Esophagus muscularis mucosa (tissue), 4 donors: ENCODE data around the gene CAPN14. TPM values are rescaled to one million over a fixed set of nuclear protein-coding genes. Genes with fewer than 3 reads are reported as not detected.

Source experiments
- DNase-seq: peaks from one replicate; pipeline ENCODE4 v3.0.0-alpha.2; 2017; ENCODE audit errors: extremely low spot score
- H3K27ac ChIP-seq, 4 donors: fragments of 200-600 bp; sonication (generic); replicated peaks in 1 of 4; 1 replicate in 3 of 4; 2 replicates in 1 of 4; pipeline ENCODE4 v1.5.1; 2016 to 2019; ENCODE audit warnings: mild to moderate bottlenecking in 1 of 4
- H3K27me3 ChIP-seq, 4 donors: fragments of 200-600 bp; sonication (generic); one replicate each; pipeline versions ENCODE4 v1.5.1 to v1.6.0; 2016 to 2019
- H3K36me3 ChIP-seq, 4 donors: fragments of 200-600 bp; sonication (generic); one replicate each; pipeline ENCODE4 v1.5.1; 2016 to 2019
- H3K4me1 ChIP-seq, 4 donors: fragments of 200-600 bp; sonication (generic); one replicate each; pipeline ENCODE4 v1.5.1; 2016 to 2019
- H3K4me3 ChIP-seq, 4 donors: fragments of 200-600 bp; sonication (generic); 1 replicate in 2 of 4; 2 replicates in 2 of 4; pipeline ENCODE4 v1.5.1; 2016 to 2019; ENCODE audit warnings: mild to moderate bottlenecking in 4 of 4, moderate library complexity in 1 of 4
- H3K9me3 ChIP-seq, 4 donors: fragments of 200-600 bp; sonication (generic); 1 replicate in 3 of 4; 2 replicates in 1 of 4; pipeline ENCODE4 v1.5.1; 2016 to 2019
- EP300 ChIP-seq: sonication (generic); formaldehyde crosslinking; IDR thresholded peaks from one replicate; pipeline ENCODE4 v1.6.1; 2017; ENCODE audit warnings: antibody characterized with exemption
- POLR2A ChIP-seq: fragments of 450-650 bp; IDR thresholded peaks from one replicate; pipeline ENCODE4 v1.6.1; 2017; ENCODE audit warnings: antibody characterized with exemption, moderate library complexity, mild to moderate bottlenecking, low read depth
- POLR2AphosphoS5 ChIP-seq, 2 donors: sonication (generic); formaldehyde crosslinking; IDR thresholded peaks; one replicate each; pipeline ENCODE4 v1.6.1; 2017; ENCODE audit warnings: antibody characterized with exemption in 2 of 2
- WGBS: methylation state at CpG from one replicate; pipeline ENCODE4 v1.1.5; 2018; 5-methylcytosine and 5-hydroxymethylcytosine counted together
- intact Hi-C: fragments of 100-400 bp; cut with DNase I; formaldehyde crosslinking; loops from one replicate; pipeline ENCODE4 v1.15.1; 2023
- total RNA-seq, 4 donors: library from RNA; depleted of rRNA; stranded (reverse); fragments of >200 nt; gene quantifications; one replicate each; pipeline versions ENCODE4 v1.1.0 to v1.2.1, GENCODE V29; 2016
- TF ChIP-seq, protein P1 (sequence below), 3 experiments: fragments of 200-600 bp in 2 of 3; fragments of 450-650 bp in 1 of 3; sonication (generic) in 2 of 3; IDR thresholded peaks; one replicate each; pipeline ENCODE4 v1.5.1; 2017 to 2019; ENCODE audit warnings: antibody characterized with exemption in 3 of 3, mild to moderate bottlenecking in 2 of 3, moderate library complexity in 1 of 3

CAPN14 gene
- total RNA-seq, 4 donors from 2014 or later = 0.42 TPM; not detected in 3

DNA sequence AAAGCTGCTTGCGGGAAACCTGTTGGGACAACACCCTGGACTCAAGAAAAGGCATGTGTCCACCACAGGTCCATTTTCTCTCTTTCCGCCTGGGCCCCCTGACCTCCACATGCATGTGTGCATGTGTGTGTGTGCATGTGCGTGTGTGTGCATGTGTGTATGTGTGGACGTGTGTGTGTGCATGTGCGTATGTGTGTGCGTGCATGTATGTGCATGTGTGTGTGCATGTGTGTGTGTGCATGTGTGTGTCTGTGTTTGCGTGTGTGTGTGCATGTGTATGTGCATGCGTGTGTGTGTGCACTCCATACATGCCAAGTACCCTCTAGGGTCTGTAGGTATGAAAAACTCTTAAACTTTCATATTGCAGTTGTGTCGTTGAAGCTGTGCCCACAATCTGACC is 16.3 kb downstream of the CAPN14 start:
- WGBS = 84% methylated on average over 9 of the region's 9 CpGs
- Histone ChIP-seq H3K27me3 (no peaks in the 10 kb centered on the region), H3K4me1 (peaks cover 0 to 3% (median 0%) of the 10 kb centered on the region in 4 donors), H3K36me3 (no peaks in the 10 kb centered on the region), H3K9me3 (no peaks in the 10 kb centered on the region), H3K27ac (no peak overlapping the region), H3K4me3 (no peak overlapping the region)
- intact Hi-C loops = no loop called here
- DNase-seq = no peak
- TF ChIP-seq POLR2A (no peak), EP300 (no peak), POLR2AphosphoS5 (IDR thresholded peaks at IDR 0.05) (no peak)
- TF ChIP-seq, protein P1, sequence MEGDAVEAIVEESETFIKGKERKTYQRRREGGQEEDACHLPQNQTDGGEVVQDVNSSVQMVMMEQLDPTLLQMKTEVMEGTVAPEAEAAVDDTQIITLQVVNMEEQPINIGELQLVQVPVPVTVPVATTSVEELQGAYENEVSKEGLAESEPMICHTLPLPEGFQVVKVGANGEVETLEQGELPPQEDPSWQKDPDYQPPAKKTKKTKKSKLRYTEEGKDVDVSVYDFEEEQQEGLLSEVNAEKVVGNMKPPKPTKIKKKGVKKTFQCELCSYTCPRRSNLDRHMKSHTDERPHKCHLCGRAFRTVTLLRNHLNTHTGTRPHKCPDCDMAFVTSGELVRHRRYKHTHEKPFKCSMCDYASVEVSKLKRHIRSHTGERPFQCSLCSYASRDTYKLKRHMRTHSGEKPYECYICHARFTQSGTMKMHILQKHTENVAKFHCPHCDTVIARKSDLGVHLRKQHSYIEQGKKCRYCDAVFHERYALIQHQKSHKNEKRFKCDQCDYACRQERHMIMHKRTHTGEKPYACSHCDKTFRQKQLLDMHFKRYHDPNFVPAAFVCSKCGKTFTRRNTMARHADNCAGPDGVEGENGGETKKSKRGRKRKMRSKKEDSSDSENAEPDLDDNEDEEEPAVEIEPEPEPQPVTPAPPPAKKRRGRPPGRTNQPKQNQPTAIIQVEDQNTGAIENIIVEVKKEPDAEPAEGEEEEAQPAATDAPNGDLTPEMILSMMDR (IDR thresholded peaks at IDR 0.05) = no peak

DNA sequence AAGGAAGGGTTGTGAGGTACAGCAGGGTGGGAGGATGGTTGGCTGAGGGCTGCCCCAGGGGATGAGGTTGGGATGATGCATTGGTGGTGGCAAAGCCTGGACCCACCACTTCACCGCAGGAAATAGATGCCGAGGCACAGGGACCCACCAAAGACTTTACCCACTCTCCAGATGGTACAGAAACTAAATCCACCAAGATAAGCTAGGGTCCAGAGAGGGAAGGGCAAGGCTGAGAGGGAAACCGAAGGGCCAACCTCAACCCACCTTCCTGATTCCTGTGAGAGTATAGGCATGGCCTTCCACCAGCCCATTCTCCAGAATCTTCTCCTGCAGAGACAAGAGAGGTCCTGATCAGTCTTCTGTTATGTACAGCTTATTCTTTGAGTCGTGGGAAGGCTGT is 18.1 kb downstream of the CAPN14 start:
- 71% methylated on average over 4 of the region's 4 CpGs for WGBS
- intact Hi-C loops = no loop called here
- H3K4me3 ChIP-seq = no peak overlapping the region
- TF ChIP-seq, protein P1 (IDR thresholded peaks at IDR 0.05) = no peak
- TF ChIP-seq EP300 (no peak), POLR2A (no peak), POLR2AphosphoS5 (IDR thresholded peaks at IDR 0.05) (no peak)
- no peaks in the 10 kb centered on the region for H3K27me3 ChIP-seq
- no peak overlapping the region for H3K27ac ChIP-seq
- no peak for DNase-seq
- H3K36me3 ChIP-seq = no peaks in the 10 kb centered on the region
- peaks cover 0 to 3% (median 0%) of the 10 kb centered on the region in 4 donors for H3K4me1 ChIP-seq
- no peaks in the 10 kb centered on the region for H3K9me3 ChIP-seq

DNA sequence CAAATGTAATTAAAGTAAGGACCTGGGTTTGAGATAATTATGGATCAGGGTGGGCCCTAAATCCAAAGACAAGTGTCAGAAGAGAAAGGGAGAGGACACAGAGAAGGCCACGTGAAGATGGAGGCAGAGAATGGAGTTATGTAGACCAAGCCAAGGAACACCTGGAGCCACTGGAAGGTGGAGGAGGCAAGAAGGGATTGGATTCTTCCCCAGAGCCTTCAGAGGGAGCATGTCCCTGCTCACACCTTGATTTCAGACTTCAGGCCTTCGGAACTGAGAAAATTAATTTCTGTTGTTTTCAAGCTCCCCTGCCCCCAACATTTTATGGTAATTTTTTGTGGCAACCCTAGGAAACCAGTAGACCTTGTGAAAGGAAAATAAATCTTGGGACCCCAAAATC is 19.6 kb downstream of the CAPN14 start:
- Histone ChIP-seq H3K4me1 (no peaks in the 10 kb centered on the region), H3K27ac (no peak overlapping the region), H3K27me3 (no peaks in the 10 kb centered on the region), H3K9me3 (no peaks in the 10 kb centered on the region), H3K4me3 (no peak overlapping the region), H3K36me3 (no peaks in the 10 kb centered on the region)
- intact Hi-C loops = no loop called here
- WGBS = 90% methylated on average over 2 of the region's 2 CpGs
- no peak for DNase-seq
- TF ChIP-seq EP300 = no peak
- TF ChIP-seq, protein P1 (IDR thresholded peaks at IDR 0.05) = no peak
- TF ChIP-seq POLR2AphosphoS5 (IDR thresholded peaks at IDR 0.05) = no peak
- no peak for TF ChIP-seq POLR2A

DNA sequence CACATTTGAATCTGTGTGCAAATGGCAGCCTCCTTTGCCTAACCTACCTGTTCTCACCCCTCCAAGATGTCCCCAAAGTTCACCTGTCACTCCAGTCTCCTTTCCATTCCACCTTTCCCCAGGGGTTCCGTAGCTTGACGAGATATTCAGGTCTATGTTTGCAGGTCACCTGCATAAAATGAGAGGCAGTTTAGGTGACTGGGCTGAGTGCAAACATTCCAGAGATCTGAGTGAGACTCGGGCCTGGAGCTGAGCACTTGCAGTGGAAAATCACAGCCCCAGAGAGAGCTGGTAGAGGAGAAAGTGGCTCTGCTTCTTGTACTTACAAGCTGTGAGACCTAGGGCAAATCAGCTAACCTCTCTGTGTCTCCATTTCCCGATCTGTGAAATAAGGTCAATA is 20.1 kb downstream of the CAPN14 start:
- Histone ChIP-seq H3K27me3 (no peaks in the 10 kb centered on the region), H3K36me3 (no peaks in the 10 kb centered on the region), H3K9me3 (no peaks in the 10 kb centered on the region), H3K27ac (no peak overlapping the region), H3K4me3 (no peak overlapping the region), H3K4me1 (no peaks in the 10 kb centered on the region)
- 90% methylated on average over 4 of the region's 4 CpGs for WGBS
- intact Hi-C loops = no loop called here
- TF ChIP-seq, protein P1 (IDR thresholded peaks at IDR 0.05) = no peak
- TF ChIP-seq POLR2A (no peak), POLR2AphosphoS5 (IDR thresholded peaks at IDR 0.05) (no peak), EP300 (no peak)
- DNase-seq = no peak

DNA sequence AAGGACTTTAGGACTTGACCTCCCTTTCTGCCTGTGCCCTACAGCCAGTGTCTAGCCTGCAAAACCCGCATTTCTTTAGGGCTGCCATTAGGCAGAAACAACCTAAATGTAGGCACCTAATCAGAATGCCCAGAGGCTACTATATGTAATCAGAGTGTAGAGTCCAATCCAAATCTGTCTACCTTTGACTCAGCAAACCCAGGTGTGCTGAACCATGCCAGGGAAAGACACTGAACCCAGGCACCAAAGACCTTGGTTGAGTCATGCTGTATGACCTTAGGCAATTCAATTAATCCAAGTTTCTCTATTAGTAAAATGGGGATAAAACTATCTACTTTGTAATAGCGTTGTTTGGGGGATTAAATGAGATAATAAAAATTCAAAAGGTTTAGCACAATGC is 20.7 kb downstream of the CAPN14 start:
- Histone ChIP-seq H3K4me1 (no peaks in the 10 kb centered on the region), H3K36me3 (no peaks in the 10 kb centered on the region), H3K27me3 (no peaks in the 10 kb centered on the region), H3K4me3 (no peak overlapping the region), H3K27ac (no peak overlapping the region), H3K9me3 (no peaks in the 10 kb centered on the region)
- no peak for TF ChIP-seq POLR2AphosphoS5 (IDR thresholded peaks at IDR 0.05)
- no peak for TF ChIP-seq EP300
- TF ChIP-seq, protein P1 (IDR thresholded peaks at IDR 0.05) = no peak
- TF ChIP-seq POLR2A = no peak
- WGBS = 88% methylated on average over 2 of the region's 2 CpGs
- intact Hi-C loops = no loop called here
- no peak for DNase-seq
